Measurements from ENCODE around the gene GNAI3.

The GNAI3 gene

GRCh38 chr1:109598655-109599054 is 50.2 kb downstream of the GNAI3 start:
- DNase-seq (ENCODE audit: low read depth in 2 of 2), result no peak

- DNase-seq (ENCODE audit: low read depth in 2 of 2), result no peak
Observed at GRCh38 chr1:109603229-109603628, 54.8 kb downstream of the GNAI3 start.

DNA sequence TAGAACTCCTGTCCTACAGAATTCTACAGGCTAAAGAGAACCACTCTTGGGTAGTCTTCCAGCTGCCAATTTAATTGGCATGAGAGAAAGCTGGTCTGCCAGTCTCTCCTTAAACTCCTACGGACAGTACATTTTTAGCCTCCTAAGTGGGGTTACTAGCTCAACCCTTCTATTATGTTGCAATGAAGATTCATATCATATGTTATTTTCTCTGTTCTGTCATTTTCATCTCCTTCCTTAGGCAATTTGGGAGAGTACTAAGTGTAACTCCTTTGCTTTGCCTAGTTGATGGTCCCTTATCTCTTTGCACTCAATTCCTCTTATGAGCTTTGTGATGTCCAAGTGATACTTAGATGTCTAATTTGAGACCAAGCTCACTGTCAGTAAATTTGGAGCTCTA is 57.0 kb downstream of the GNAI3 start:
- no peak for DNase-seq (ENCODE audit: low read depth in 2 of 2)

DNA sequence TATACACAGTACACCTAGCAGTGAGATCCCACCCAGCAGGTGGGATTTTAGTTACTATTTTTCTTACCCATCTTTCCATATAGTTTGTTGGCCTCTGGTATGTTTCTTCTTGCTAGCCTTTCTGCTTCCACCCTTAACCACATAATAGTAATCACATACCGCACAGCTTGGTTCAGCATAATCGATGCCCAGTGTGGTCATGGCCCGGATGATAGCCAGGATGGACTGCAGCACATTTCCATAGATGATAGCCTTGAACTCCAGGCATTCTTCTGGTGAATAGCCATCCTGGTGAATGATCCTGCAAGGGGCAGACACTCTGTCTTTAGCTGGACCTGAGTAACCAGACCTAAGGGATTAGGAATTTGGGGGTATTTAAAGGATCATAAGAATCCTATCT is 61.5 kb downstream of the GNAI3 start:
- DNase-seq (ENCODE audit: low read depth in 2 of 2), result no peak

DNA sequence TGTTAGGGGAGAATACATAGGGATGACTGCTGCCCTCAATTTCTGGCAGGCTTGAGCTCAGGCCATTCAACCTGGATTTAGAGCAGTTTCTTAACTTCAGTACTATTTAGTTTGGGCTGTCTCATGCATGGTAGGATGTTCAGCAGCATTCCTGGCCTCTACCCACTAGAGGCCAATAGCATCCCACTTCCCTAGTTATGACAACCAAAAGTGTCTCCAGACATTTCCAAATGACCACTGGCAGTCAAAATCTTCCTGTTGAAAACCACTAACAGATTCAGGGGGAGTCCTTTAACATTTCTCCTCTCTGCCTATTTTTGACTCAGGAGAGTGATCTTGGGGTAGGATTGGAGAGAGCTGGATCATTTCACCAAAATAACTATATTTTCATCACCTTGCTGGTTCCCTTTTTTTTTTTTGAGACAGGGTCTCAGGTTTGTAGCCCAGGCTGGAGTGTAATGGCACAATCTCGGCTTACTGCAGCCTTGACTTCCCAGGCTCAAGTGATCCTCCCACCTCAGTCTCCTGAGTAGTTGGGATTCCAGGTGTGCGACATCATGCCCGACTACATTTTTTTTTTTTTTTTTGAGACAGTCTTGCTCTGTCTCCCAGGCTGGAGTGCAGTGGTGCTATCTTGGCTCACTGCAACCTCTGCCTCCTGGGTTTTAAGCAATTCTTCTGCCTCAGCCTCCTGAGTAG is 62.3 kb downstream of the GNAI3 start:
- DNase-seq (ENCODE audit: low read depth in 2 of 2), result no peak

GRCh38 chr1:109611308-109611990 is 63.0 kb downstream of the GNAI3 start:
- no peak for DNase-seq (ENCODE audit: low read depth in 2 of 2)

DNA sequence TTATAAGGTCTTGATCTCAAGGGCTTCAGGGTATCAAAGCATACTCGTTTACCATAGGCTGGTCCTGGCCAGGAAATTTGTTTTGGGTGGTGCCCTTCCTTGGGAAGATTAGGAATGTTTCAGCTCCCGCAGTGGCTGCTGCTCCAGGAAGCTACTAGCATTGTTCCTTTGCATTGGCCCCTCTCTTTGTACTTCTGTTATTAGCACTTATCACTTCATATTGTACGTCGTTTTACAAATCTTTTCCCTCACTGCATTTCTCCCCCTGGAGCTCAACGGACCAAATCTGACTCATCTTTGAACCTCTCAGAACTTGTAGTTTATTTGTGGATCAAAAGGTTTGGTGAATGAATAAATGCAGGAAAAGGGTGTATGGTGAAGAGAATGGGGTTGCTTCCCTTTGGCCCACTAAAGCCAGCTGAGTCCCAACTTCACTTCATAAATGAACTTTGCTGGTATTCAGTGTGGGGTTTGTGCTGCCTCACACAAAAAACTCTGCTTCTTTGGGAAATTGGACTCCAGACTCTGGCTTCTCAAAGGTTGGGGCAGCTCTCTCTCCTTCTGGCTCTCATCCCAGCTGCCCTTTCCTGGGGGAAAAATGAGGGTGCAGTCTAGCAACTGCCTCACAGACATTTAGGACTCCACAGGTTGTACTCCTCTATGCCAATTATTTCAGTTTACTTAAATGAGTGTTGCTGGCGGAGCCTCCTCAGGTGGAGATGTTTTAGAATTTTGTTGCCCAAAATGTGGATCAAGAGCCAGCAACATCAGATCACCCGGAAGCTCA is 65.1 kb downstream of the GNAI3 start:
- no peak for DNase-seq (ENCODE audit: low read depth in 2 of 2)

- DNase-seq (ENCODE audit: low read depth in 2 of 2), result no peak
Observed at GRCh38 chr1:109615879-109616278, 67.5 kb downstream of the GNAI3 start.

GRCh38 chr1:109616391-109616790 is 68.0 kb downstream of the GNAI3 start:
- DNase-seq (ENCODE audit: low read depth in 2 of 2), result no peak

DNA sequence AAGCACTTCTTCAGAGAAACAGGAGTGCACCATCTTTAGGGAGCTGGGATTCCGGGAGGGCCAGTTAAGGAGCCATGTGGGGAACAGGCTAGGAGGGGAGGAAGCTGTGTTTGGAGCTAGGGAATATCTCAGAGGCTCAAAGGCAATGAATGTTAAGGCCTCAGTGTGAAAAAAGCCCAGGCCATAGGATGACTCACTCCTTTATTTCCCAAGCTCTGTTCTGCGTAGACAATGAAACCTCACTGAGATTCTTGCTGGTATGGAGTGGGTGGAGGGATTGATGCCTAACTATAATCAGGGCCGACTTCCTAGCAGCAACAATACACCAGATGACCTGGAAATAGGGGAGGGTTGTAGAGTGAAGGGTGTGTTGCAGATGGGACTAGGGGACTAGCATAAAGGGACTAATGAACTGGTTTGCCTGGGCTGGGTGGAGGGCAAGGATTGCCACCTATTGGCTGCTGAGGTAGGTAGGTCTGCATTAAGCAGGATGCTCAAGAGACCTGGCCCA is 68.9 kb downstream of the GNAI3 start:
- no peak for DNase-seq (ENCODE audit: low read depth in 2 of 2)

DNA sequence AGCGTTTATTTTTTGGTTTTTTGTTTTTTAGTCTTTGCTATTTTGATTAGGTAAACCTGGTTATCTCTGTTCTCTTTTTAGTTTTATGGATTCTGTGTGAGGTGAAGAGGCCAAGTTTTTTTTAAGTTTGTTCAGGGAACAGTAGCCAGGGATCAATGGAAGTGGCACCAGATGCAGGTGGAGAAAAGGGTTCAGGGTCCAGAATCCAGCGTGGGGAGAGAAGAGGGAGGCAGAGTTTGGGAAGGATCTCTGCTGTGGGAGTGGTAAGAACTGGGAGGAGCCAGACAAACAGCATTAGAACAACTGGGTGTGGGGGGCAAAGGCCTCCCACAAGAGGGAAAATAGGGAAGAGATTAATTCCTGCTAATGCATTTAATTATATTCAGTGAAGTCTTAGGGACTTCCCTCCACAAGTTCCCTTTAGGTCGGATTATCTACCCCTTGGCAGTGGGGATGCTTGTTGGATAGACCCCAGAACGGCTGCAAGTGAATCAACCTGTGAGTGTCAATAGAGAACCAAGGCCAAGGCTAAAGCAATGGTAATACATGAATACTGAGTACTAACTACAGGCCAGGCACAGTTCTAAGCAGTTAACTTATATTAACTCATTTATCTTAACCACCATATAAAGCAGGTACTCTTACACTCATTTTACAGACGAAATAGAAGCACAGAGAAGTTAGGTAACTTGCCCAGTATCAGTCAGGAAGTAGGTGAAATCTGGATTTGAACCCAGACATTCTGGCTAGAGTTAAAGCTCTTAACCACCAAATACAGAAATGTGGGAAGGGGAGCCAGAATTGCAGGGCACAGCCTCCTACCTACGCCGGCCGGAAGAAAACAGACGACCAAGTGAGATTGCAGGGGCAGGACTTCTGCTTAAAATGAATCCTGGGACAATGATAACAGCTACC is 70.5 kb downstream of the GNAI3 start:
- DNase-seq (ENCODE audit: low read depth in 2 of 2), result no peak

GRCh38 chr1:109619576-109620400 is 71.4 kb downstream of the GNAI3 start, which contains the start of the genes AMPD2 and GNAT2:
Gene AMPD2, plus strand, starts transcription at chr1:109619837. Its CDS starts 1,339 bp downstream, at chr1:109621176.
Gene GNAT2, minus strand, starts transcription at chr1:109619616. Its CDS starts 6,746 bp downstream, at chr1:109612870.
- DNase-seq (ENCODE audit: low read depth in 2 of 2), result peak; percentile 61 to 70

GRCh38 chr1:109620401-109620791 is 72.0 kb downstream of the GNAI3 start:
- DNase-seq (ENCODE audit: low read depth in 2 of 2), result no peak

GRCh38 chr1:109620841-109621286 is 72.4 kb downstream of the GNAI3 start:
- DNase-seq (ENCODE audit: low read depth in 2 of 2), result peak; percentile 97 to 98

GRCh38 chr1:109621379-109622136 is 73.1 kb downstream of the GNAI3 start:
- DNase-seq (ENCODE audit: low read depth in 2 of 2), result no peak

- DNase-seq (ENCODE audit: low read depth in 2 of 2), result no peak
Observed at GRCh38 chr1:109622137-109622892, 73.9 kb downstream of the GNAI3 start.

GRCh38 chr1:109622895-109623294 is 74.5 kb downstream of the GNAI3 start:
- DNase-seq (ENCODE audit: low read depth in 2 of 2), result no peak

DNA sequence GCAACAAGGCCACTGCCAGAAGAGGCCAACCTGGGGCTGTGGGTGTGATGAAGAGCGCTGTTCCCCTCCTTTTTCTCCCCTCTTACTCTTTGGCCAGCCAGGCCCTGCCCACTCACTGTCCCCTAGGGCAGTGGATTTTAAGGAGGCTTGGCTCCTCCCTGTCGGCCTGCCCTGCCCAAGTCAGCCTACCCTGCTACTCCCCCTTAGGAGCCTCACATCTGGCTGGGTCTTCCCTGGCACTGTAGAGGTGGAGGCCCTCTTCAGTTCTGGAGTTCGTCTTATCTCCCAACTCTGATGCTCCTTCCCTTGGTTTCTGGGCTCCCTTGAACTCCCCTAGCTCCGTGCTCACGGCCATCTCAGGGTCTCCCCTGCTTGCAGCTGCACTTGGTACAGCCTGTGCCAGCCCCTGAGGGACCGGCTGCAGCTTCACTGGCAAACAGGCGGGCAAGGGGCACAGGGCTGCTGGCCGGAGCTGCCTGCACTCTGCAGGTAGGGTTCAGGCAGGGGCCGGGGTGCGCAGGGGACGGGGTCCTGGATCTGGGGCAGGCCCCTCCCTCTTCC is 75.3 kb downstream of the GNAI3 start:
- no peak for DNase-seq (ENCODE audit: low read depth in 2 of 2)

Data from stimulated activated CD8-positive, alpha-beta memory T cell treated with anti-CD3 and anti-CD28 coated beads, Interleukin-15, amount 100 ng/mL, for 48 hours (primary cell).